Measurements from ENCODE around the gene HEG1.

The HEG1 gene

DNA sequence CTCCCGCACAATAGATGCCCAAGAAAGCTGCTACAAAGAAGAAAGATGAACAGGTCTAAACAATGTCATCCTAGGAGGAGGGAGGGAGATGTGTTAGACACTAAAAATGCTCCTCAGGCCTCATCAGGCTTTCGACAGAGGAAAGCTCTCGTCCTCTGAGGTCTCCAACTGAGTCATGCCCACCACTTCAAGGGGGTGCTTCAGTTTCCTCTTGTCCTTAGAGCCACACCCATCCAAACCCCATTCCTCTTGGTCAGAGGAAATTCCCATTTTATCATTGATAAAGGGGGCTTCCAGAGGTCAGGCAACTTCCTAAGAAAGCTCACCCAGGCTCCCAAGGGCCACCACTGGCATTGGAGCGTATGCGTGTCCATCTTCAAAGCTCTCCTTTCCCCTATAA lies 50.1 kb downstream of the HEG1 start:
- DNase-seq, result no peak

DNA sequence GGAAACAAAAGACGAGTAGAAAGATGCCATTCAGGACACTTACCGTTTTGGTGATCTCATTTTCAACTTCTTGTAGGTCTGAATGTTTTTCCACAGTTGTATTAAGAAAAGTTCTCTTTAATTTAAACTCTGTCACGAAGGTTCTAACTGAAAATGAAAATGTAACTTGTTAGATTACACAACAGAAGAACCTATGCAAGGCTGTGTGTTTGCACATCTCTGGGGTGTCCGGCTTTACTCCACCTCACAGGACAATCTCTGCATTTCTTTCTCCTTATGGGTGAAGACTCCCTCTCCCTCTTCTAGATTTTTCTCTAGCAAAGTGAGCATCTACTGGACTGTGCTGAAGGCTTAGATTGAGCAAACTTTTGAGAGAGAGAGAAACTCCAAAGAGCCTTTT lies 50.6 kb downstream of the HEG1 start:
- no peak for DNase-seq

DNA sequence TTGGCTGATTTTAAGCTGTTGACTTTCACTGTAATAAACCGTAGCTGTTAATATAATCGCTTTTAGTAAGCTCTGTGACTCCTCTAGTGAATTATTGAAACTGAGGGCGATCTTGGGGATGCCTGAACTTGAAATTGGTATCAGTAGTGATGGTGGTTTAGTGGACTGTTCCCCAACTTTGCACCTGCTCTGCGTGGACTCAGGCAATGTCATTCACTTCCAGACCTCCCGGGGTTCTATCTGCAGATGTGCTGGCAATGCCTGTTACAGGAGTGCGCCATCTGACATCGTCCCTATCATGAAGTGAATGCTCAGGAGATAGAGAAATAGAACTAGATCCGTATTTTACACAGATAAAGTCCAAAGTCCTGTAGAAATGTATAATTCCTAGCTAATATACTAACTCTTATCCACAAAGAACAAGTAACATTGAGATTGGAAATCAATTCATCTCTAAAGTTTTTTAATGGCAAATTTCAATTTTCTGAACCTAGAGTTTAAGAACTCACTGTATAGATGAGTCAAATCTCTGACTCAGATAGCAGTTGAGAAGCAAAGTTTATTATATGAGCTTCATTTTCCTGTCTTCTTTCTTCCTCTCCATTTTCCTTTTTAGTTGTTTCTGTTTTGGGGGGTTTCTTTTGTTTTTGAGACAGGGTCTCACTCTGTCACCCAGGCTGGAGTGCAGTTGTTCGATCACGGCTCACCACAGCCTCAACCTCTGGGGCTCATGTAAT lies 51.8 kb downstream of the HEG1 start:
- DNase-seq, result no peak

DNA sequence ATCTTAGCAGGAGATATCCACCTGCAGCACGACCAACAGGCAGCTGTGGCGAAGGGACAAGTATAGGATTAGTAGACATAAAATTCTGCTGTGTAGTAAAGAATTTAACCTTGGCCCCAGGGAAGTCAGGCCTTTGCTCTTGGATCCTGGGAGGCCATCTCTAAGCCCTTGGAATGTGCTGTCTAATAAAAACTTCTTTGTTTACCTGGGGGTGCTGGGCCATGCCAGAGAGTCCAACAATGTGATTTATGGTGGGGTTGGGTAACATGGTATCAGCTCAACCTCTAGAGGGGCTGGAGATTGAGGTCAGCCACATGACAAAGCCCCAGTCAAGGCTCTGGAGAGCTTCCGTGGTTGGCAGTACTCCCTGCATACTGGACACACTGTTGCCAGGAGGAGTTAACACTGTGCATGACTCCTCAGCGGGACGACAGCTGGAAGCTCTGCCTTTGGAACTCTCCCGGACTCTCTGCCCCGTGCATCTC lies 52.4 kb downstream of the HEG1 start:
- no peak for DNase-seq

DNA sequence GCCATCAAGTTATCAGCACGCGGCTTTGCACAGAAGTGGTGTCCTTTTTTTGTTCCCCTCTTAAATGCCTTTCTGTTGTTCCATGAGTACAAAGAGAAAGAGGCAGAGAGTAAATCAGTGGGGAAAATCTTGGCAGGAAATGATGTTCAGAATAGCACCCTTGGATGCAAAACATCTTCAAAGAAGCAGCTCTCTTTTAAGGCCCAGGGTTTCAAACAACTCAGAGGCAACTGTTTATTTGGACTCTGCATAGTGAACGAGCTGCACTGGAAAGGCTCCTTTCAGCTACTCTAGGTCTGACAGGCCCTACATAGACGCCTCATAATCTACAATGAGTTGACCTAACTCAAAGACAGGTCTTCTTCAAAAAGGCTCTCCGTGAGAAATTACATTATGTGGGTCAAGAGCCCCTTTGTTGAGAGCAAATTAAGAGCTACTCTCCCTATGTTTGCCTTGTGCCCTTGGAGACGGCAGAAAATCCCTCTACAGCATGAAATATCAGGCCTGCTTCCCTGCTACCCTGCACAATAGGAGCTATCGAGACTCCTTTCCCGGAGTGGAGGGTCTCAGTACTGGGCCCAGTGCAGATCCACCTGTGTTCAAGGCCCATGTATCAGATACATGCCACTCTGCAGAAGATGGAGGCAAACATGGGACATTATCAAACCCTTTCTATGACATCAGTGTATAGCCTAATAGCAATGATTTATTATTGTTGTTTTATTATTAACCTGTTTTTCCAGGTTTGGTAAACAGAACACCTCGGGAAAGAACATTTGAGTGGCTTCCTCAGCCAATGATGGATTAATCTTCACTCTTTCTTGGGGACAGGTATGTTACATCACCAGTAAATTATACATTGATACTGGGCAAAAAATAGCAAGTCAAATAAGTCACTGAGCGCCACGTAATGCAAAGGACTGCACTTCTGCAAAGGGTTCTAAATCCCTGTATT lies 53.1 kb downstream of the HEG1 start:
- DNase-seq, result no peak

DNA sequence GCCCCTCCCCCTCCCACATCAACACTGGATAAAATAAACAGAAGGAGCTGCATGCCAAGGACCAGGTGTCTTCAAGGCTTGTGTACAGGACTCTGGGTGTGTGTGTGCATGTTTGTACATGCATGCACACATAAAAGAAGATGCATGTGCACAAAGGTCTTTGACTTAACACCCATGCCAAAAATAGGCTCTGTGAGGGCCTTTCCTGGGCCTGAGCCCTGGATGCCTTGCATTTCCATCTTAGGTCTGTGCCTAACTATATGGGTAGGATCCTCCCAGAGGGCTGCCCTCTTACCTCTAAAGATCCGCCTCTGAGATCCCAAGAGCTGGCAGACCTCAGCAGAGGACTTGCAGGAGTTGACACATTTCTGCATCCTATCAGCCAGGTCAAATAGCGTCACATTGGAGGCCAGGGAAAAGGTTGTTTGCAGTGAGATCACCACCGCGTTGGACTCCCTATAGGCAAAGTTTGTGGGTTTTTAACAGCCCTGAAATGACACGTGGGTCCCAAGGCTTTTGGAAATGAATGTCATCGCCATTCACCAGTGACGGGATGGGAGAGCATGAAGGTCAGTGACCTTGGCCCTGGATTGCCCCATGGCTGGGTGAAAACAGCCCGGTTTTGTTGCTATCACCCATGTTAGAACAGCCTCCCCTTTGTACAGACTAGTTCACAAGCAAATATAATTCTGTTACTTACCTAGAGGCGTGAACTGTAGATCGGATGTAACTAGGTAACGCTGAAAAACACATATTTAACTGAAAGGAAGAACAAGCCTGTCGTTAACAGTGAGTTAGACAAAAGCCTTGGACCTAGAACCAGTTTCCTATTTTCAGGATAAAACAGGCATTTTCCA lies 54.0 kb downstream of the HEG1 start:
- DNase-seq, result no peak

DNA sequence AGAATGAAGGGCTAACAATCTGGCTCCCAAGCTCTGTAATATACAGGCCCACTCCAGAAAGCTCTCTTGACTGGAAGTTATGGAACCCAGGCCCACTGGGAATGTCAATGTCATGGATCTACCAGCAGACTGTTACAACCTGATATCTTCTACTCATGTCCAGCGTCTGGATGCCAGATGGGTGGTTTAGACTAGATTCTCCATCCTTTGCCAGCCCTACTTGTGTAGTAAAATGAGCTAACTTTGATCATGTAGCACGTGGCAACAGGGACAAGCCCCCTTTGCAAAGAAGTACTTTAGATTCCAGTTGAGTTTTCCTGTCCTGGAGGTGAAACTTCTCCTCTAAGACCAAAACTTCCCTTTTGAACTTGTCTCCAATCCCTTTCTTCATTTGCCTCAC lies 55.1 kb downstream of the HEG1 start:
- peak; percentile 73 for DNase-seq

DNA sequence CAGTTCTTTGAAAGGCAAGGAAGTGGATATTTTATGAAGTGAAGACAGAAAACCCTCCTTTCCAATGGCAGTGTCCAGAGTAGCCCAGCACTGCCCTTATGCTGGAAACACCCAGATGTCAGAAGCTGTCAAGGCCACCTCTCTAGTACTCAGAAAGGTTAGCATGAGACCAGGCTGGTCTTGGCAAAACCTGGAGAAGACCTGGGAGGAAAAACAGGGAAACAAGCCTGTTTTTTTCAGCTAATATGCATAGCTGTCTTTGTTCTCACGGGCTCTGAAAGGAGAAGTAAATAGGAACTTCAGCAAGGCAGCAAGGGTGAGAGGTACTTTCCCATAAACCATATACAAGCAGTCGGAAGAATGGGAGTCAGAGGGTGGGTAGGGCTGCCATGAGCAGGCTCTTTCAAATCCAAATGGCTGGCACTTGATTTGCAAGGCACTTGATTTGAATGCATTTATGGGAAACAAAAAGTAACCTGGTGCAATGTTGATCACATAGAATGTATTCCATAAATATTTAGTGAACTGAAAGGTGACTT lies 55.8 kb downstream of the HEG1 start:
- DNase-seq, result no peak

DNA sequence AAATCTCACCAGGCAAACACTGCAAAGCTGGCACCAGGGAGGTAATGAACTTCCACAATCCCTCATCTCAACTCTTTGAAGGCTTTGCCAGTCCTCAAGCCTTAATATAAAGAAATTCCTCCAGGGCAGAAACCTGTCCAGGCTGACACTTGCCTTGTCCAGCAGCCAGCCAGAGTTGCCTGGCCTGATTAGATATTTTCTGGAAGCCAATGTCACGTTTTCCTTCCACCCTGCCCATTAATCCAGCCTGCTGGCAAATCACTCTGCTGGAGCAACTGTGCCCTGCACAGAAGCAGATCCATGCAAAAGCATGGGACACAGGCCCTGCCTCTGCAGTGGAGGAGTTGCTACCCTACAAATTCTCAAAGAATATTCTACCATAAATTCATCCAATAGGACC lies 56.5 kb downstream of the HEG1 start:
- DNase-seq, result no peak

DNA sequence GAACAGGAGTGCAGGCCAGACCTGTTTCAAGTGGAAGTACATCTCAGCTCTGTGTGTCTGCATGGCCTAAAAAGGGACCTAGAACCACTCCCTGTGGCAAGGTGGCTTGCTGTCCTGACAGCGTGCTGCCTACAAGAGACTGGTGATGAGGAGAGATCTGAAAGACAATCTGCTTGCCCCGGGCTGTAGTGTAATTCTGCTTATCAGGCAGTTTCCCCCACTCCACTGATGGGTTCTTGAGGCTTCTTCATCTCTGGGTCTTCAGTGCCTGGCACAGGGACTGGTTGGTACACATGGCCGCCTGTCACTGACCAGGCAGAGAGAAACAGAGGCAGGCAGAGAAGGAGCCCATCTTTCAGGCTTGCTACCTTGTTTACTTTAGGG lies 57.6 kb downstream of the HEG1 start:
- no peak for DNase-seq

DNA sequence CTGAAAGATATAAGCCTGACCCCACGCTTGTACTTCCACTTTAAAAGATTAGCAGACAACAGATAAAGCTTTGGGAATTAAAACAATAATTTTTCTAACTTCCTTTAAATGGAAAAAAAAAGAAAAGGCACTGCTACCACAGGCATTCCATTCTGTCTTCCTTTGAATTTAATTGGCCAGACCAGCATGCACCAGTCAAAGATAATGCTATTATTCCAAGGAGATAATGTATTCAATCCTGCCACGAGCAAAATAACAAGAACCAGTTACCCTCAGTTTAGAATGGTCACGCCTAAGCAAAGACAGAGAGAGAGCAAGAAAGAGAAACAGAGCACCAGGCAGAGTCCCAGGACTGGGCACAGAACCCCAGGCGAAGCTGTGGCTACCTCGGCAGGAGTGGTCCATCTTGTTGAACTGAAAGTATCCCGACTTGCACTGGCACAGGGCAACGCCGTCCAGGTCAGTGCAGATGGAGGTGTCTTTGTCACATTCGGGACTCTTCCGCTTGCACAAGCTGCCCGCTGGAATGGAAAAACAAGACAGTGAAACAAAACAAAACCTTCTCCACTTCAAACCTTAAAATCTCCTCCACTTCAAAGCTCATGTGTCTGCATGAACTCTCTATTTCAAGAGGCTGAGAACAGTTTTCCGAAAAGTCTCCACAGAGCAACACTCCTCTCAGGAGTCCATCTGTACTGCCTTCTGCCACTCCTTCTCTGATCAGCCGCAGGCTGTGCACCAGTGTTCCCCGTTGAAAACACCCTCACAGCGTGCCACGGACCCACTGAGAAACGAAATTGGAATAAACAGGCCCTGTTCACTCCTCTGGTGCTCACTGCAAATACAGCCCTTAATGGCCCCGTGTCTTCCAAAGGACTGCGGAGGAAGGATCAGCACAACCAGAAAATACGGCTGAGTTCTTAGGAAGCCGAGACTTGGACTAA lies 58.2 kb downstream of the HEG1 start:
- DNase-seq, result peak; percentile 98

DNA sequence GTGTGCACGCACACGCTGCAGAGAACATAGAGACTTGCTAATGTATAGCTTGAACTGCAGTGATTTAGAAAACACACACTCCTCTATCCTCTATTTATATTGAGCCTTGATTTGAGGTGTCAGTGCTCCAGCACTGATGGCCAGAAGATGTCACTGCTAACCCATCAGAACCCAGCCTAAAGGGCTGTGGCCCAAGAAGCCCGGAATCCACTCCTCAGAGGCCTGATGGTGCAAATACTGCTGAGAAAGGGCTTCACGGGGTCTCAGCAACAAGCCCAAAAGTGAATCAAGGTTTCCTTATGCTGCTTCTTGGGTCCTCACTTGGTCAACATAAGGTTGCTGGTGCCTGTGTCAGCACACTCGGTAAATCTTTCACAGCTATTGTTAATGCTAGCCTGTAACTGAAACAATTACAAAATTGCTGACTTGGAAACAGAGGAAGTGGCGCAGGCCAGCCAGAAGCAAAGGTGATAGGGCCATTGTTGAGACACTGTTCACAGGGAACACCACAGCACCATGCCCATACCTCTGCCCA lies 60.3 kb downstream of the HEG1 start:
- peak; percentile 27 for DNase-seq

DNA sequence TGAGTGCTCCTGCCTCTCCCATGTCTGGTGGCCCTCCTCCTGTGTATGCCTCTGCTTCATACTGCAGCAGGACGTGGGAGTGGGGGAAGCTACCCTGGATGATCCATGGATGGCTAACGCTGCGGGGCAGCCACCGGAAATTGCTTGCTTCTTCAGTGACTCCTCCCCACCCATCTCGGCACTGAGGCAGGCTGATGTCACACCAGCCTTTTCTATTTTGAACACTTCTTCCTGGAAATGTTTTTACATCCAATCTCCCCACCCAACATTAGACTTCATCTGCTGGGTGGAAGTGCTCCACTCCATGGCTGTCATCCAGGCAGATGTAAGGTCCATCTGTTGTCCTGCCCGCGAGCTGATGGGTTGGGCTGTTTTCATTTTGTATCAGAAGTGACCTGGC lies 62.3 kb downstream of the HEG1 start:
- no peak for DNase-seq

DNA sequence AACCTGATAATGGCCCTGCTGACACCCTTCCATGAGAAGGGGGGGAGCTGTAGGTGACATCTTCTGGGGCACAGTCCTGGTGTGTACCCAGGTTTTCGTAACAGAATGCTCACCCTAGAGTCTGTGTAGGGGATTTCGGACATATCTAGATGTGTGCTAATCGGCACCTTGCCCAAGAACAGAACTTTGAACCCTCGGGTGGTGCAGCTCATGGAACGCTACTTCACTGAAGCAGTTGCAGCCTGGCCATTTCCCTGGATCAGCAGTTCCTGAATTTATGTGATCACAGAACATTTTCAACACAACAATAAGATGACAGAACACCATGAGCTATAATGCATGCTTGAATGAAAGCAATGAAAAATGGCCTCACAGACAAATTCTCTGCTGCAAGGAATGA lies 63.8 kb downstream of the HEG1 start:
- no peak for DNase-seq

DNA sequence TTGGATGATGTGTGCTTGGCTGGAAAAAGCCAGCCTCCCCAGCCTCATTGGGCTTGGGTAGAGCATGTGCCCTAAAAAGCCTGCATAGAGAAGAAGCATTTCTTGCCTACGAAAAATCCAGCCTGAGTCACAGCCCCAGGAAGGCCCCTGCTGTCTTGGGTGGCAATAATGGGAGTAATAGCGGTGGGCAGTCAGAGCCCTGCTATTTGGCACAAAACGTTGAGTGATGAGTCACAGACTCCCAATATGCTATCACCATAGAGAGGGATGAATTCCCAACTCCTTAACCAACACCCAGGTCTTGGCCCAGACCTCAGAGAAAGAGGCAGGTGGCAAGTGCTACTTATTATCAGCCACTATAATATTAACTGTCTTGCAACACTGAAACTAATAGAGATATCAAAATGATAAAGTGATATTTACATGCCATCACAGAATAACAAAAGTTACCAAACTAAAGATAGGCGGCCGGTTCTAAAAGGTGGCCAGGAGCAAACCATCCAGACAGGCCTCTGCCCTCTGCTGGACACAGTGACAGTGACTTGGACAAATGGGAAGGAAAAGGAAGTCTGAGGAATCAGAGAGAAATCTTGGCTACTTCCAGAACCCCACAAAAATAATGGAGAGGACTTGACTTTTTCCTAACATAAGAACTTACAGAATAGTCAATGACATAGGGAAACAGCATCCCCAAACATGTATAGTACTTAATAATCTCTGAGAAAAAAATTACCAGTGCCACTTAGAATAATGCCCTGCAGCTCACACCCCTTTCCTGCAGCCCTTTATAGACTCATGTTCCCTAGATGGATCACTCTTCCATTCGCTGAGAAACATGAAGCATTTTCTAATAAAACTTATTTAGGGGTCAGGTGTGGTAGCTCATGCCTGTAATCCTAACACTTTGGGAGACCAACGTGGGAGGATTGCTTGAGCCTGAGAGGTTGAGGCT lies 69.3 kb downstream of the HEG1 start:
- no peak for DNase-seq

DNA sequence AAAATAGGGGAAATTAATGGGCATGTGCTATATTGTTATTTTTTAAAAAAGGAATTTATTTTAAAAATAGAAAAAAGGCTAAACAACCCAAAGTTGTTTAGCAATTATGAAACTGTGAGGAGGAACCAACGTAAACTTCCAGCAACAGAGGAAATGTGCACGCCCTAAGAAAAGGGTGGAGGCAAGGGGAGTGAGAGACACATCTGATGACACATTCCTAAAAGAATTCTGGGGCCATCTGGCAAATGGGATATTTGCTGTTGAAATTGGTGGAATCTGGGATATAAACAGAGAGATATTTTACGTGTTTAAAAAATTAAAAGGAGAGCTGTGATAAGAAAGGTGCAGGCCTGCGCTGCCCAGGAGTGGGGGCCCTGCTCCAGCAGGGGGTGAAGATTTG lies 70.4 kb downstream of the HEG1 start:
- DNase-seq, result no peak

DNA sequence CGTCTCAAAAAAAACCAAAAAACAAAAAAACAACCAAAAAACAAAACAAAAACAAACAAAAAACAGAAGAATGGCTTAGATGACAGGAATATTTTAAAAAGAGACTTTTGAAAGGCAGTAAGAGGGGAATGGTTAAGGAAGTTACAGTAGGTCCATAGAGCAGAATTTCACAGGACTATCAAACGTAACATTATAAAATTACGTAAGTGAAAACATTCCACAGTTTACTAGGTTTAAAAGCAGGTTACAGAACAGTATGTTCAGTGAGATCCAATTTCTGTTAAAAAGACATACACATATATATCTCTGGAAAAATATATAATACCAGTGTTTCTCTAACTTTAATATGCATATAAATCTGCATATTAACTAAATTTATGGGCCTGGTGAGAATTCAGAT lies 71.0 kb downstream of the HEG1 start:
- DNase-seq, result no peak

DNA sequence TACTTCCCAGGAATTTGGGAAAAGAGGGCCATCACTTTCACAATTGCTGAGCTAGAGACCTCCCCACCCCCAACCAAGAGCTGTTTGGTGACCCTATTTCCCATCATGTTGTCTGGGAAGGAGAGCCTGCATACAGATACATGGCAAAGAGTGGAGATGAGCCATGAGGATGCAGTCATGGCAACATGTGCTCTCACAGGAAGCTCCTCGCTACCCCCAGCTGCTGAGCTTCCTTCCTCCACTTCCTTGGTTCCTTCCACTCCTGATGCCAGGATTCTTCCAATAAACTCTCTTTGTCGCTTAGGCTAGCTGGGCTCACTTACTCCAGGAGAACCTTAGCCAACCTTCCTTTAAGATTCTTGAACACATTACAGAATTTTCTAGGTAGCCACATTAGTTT lies 72.9 kb downstream of the HEG1 start:
- DNase-seq, result no peak

DNA sequence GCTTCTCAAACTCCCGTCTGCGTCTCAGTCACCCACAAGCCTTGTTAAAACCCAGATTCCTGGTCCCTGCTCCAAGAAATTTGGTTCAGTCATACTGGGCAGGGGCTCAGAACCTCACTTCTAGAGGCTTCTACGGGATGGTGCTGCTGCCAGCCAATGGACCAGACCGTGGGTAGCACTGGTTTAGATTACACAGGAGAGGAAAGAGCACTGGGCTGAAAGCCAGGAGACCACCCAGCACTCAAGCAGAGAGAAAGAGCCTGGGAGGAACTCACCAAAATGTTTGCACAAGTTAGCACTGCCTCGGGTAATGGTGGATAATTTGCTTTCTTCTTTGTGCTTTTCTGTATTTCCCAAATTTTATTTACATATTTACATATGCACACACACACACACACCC lies 74.3 kb downstream of the HEG1 start:
- no peak for DNase-seq

DNA sequence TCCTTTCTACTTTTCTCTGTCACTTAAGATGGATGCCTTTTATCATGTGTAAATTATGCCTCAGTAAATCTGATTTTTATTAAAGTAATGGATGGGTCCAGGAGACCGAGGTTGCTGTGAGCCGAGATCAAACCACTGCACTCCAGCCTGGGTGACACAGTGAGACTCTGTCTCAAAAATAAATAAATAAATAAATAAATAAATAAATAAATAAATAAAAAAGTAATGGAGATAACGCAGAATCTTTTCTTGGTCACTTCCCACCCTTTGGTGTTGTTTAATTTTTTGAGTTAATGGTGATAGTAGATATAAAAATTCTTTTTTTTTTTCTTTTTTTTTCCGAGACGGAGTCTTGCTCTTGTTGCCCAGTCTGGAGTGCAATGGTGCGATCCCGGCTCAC lies 77.2 kb downstream of the HEG1 start:
- no peak for DNase-seq

Data from NCI-H524 treated with DMSO at 0.1 percent for 48 hours (cell line).